ENCODE results near the gene TNRC6C.
"Not testable (repeated sequence)": the region's sequence is repeated elsewhere in the genome, so short reads cannot be mapped to it uniquely, and the experiment has no call there.

Gene TNRC6C

DNA sequence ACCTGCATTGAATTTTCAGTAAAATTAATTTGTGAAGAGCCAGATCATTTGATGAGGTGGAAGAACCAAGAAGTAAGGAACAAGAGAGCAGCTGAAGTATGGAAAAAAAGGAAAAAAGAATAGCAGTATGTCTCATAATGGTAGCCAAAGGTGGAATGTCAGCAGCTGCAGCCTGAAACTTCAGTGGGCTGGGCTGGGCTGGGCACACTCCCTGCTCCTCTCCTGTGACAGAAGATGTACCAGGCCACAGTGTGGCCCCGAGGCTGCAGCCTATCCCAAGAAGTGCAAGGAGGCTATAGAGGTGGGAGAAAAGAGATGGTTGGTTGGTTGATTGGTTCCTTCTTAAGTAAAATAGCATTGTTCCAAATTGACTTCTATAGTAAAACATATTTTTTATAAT is 84.5 kb downstream of the TNRC6C start:
- no peak for DNase-seq (ENCODE audit: low read depth)

DNA sequence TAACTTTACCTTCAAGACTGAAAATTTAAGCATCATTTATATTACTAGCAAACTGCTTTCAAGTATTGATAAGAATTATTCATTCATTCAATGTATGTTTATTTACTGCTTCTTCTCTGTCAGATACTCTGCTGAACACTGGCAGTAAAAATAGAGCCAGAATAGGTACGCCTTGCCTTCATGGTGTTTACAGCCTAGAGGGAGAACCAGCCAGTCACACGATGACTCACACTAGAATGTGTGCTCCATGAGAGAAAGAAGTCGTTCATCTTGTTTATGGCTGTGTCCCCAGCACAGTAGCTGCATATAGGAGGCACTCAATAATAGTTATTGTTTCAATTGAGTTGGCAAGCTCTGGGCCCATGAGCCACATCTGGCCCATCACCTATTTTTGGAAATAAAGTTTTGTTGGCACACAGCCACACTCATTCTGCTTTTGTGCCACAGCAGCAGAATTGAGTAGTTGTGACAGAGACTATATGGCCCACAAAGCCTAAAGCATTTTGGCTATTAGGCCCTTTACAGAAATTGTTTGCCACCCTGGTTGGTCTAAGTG is 85.9 kb downstream of the TNRC6C start:
- peak; percentile 27 for DNase-seq (ENCODE audit: low read depth)

DNA sequence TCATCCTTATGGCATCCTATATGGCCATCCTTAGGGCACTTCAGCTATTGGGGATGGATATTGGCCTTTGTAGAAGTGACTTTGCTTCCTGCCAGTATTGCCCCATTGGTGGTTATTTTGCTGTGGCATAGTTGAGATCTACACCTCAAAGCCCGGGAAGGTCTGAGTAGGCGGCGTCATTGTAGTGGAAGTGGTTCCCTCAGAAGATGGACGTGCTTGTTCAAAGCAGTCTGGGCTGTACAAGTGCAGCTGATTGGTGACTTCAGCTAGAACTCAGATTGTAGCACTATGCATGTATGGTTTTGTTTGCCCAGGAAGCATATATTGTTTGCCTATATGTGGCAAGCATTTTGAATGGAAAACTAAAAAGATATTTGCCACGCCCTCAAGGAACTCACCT is 86.8 kb downstream of the TNRC6C start:
- no peak for DNase-seq (ENCODE audit: low read depth)

DNA sequence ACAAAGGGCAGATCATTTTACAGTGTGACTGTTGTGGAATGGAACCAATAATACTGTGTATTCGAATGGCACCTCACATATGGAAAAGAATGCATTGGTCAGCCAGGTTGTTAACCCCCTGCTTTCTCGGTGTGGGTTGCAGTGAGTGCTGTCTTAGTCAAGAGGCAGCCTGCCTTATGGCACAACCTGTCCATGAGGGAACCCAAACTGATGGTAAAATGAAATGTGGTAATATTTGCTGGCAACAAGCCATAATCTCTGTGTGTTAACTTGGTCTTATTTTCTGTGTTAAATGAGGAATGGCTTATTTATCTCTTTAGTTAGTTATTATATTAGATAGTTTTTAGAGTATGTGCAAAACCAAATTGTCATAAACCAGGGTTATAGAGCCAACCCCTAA is 88.4 kb downstream of the TNRC6C start:
- no peak for DNase-seq (ENCODE audit: low read depth)

DNA sequence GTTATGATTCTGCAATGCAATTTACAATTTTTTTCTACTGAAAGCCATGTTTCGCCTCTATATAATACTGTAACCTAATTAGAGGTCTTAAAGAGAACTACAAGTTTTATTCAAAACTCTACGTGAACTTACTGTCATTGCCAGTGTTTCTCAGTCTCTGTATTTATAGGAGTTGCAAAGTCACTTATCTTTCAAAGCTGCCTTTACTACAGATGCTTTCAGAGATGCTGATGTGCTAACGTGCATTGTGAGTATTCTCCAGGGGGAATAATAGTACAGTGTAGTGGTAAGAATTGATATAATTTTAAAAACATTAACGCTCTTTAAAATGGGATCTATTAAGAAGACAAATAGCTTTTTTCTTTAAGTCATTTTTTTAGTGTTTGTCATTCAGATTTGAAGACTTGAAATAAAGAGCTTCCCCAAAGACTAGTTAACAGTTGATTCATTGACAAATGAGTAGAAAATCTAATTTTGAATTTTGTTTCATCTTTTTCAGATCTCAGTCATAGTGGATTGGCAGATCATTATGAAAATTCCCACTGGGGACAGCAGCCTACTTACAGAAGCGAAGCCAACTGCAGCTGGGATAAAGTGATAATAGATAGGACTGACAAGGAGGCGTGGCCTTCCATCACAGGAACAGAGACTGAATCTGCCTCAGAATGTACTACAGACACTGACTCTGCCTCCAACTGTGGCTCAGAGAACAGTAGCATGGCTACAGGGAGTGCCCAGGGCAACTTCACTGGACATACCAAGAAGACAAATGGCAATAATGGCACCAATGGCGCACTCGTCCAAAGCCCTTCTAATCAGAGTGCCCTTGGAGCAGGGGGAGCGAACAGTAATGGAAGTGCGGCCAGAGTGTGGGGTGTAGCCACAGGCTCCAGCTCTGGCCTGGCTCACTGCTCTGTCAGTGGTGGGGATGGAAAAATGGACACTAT is 90.1 kb downstream of the TNRC6C start:
- DNase-seq (ENCODE audit: low read depth) = no peak

DNA sequence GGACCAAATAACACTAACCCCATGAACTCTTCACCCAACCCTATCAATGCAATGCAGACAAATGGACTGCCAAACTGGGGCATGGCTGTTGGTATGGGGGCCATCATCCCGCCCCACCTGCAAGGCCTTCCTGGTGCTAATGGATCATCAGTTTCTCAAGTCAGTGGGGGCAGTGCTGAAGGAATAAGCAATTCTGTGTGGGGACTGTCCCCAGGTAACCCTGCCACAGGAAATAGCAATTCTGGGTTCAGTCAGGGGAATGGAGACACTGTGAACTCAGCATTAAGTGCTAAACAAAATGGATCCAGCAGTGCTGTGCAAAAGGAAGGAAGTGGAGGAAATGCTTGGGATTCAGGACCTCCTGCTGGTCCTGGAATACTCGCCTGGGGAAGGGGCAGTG is 91.1 kb downstream of the TNRC6C start:
- no peak for DNase-seq (ENCODE audit: low read depth)

DNA sequence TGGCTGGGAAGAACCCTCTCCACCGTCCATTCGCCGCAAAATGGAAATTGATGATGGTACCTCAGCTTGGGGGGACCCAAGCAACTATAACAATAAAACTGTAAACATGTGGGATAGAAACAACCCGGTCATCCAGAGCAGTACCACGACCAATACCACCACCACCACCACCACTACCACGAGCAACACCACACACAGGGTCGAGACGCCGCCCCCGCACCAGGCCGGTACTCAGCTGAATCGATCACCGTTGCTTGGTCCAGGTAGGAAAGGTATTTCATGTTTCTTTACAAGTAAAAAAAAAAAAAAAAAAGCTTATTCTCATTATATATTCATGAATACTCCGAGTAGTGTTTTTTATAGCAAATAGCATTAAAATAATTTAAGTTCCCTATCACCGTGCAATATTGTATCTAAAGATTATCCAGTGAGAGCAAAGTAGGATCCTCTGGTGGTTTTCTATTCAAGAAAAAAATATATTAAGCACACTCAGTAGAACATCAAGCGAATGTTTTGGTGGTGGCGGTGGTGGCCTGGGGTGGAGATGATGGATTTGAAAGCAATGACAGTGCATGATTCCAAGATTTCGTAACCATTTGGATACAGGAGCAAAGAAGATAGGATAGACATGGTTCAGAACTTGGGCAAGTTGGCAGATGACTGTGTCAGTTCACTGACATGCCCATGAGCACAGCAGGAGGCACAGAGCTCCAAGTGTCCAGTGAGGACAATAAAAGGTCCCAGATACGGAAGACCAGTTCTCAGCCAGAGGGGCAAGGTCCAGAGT is 92.9 kb downstream of the TNRC6C start:
- no peak for DNase-seq (ENCODE audit: low read depth)

DNA sequence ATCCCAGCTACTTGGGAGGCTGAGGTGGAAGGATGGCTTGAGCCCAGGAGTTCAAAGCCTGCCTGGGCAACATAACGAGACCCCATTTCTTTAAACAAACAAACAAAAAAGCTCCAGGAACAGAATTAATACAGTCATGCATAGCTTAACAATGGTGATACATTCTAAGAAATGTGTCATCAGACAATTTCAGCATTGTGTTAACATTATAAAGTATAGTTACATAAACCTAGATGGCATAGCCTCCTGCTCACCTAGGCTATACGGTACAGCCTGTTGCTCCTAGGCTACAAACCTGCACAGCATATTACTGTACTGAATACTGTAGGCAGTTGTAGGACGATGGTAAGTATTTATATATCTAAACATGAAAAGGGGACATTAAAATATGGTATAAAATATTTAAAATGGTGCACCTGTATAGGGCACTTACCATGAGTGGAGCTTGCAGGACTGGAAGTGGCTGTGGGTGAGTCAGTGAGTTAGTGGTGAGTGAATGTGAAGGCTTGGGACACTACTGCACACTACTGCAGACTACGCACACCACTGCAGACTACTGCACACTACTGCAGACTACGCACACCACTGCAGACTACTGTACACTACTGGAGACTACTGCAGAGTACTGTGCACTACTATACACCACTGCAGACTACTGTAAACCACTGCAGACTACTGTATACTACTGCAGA is 95.4 kb downstream of the TNRC6C start:
- no peak for DNase-seq (ENCODE audit: low read depth)

DNA sequence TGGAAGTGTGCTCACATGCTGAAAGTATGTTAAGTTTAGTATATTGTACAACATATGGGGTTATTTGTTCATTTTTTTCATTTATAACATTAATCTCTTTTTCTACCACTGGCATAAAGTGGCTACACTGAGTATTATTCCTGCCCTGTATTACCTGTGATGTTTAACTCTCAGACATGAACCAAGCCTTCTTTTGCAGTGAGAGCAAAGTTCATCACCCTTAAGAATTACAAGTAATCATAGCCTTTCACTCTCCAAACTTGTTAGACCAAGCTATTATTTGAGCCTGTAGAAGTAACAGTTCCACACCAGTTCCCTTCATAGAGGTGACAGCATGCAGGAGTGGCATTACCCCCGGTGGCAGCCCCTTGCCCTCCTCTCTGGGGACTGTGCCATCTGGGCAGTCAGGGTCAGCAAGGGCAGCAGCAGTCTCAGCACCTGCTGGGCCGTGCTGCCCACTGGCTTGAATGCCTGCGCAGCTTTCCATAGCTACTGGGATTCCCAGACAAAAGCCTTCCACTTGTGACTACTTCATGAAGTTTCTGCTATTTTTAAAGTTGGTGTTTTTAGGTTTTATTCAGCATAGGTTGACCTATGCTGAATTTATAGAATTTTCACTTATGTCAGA is 98.7 kb downstream of the TNRC6C start:
- no peak for DNase-seq (ENCODE audit: low read depth)

DNA sequence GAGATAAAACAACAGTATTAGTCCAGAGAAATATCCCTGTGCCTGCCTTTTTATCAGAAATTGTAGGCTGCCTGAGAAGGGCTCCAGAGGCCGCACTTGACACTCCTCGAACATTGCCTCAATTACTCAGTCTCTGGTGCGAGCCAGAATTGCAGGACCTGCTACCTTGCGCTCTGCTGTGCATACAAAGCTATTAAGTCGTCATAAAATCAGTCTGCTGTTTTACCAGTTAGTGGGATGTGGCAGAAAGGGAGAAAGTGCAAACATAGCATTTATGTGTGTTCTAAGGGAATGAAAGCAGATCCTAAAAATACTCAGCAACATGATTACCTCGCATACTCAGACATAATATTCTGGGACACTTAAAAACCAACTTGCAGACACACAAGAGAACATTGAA is 99.5 kb downstream of the TNRC6C start:
- no peak for DNase-seq (ENCODE audit: low read depth)

DNA sequence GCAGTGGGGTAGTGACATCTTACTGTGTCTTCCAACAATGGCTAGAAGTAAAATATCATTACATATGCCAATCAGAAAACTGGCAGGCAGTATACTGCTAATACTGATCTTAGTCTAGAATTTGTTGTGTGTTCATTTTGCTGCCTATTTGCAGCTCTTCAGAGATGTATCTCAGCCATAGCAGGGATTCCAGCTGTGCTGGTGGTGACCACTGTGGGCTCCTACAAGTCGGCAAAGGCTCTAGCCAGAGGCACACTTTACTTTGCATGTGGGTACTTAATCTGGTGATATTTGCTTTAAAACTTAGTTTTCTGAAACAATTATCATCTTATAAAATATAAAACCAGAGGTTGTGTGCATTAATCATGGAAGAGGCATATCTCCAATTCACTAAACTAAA is 100.1 kb downstream of the TNRC6C start:
- no peak for DNase-seq (ENCODE audit: low read depth)

DNA sequence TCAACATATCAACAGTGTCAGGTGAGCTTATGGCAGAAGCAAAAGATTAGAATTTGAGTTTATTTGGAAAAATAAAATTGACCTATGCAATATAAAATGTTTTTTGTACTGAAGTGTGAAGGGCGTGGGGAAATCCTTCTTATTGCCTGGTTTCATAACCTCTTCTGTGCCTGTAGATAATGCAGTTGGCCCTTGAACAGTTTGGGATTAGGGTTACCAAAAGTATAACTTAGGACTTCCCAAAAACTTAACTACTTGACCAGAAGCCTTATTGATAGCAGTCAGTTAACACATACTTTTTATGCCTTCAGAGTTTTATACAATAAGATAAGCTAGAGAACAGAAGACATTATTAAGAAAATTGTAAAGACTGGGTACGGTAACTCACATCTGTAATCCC is 104.1 kb downstream of the TNRC6C start:
- DNase-seq (ENCODE audit: low read depth) = no peak

DNA sequence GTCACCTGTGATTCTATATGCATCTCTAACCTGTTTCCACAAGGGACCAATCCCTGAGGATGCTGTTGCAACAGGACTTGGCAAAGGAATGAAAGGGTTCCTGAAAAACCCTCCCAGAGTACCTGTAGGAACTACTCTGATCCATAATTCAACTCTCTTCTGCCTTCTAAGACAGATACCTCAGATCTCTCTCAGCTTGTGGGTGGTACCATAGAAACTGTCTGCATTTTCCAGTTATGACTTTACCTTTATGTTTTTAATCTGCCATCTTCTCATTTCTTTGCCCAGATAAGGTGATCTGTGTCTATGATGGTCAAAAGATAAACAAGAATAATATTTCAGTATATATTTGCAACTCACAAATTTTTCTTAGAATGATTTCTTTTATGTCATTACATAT is 105.0 kb downstream of the TNRC6C start:
- no peak for DNase-seq (ENCODE audit: low read depth)

DNA sequence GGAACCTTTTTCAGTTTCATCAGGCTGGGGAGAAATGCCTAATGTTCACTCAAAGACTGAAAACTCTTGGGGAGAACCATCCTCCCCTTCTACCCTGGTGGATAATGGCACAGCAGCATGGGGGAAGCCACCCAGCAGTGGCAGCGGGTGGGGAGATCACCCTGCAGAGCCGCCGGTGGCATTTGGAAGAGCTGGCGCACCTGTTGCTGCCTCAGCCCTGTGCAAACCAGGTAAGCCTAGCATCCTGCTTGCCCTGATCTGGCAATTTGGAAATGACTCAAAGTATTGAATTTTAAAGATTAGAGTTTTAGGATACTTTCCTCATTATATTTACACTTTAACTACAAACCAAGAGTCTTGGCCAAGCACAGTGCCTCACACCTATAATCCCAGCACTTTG is 106.2 kb downstream of the TNRC6C start:
- no peak for DNase-seq (ENCODE audit: low read depth)

DNA sequence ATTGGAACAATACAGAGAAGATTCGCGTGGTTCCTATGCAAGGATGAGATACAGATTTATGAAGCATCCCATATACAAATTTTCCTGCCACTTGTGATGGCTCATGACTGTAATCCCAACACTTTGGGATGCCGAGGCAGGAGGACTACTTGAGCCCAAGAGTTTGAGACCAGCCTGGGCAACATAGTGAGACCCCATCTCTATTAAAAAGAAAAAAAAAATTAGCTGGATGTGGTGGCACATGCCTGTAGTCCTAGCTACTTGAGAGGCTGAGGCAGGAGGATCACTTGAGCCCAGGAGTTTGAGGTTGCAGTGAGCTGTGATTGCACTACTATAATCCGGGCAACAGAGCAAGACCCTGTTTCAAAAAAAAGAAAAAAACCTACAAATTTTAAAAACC is 108.5 kb downstream of the TNRC6C start:
- not testable (repeated sequence) for DNase-seq (ENCODE audit: low read depth)

DNA sequence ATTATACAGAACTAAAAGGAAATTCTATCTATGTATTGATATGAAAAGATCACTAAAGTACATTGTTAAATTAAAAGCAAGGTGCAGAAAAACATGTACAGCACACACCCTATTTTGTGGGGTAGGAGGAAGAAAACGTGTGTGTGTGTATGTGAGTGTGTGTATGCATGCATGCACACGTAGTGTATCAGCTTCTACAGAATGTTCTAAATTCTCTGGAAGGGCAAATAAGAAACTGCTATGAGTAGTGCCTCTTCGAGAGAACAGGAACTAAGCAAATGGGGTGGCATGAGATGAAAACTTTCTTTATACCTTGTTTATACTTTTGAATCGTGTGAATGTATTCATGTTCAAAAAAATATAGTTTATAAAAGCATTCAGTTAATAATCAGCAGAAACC is 111.2 kb downstream of the TNRC6C start:
- no peak for DNase-seq (ENCODE audit: low read depth)

DNA sequence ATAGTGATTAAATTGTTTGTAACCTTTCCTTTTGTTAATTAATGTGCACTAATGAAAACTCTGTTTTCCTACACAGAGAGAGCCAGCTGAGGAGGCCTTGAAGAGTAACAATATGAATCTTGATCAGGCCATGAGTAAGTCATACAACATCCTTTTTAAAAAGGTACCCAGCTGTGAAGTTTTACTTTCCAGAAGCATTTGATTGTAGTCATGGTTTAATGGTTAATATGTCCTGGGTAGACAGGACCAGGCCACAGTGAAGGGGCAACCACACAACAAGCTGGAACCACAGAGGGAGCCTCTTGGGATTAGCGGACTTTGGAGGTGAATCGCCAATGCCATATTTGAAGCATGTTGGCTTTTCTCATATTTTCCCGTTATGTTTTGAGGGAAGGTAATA is 114.5 kb downstream of the TNRC6C start:
- DNase-seq (ENCODE audit: low read depth) = no peak

DNA sequence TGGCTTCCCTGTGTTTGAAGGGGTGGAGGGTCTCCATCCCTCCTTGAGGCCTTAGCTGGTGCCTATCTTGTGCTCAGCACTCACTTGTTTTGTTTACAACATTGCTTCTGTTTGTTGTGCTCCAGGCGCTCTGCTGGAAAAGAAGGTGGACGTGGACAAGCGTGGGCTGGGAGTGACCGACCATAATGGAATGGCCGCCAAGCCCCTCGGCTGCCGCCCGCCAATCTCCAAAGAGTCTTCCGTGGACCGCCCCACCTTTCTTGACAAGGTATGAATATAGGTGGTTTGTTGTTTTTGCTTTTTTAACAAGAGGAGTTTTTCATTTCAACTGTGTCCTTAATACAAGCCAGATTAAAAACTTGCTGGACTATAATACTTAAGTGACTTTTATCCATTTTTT is 116.5 kb downstream of the TNRC6C start:
- no peak for DNase-seq (ENCODE audit: low read depth)

DNA sequence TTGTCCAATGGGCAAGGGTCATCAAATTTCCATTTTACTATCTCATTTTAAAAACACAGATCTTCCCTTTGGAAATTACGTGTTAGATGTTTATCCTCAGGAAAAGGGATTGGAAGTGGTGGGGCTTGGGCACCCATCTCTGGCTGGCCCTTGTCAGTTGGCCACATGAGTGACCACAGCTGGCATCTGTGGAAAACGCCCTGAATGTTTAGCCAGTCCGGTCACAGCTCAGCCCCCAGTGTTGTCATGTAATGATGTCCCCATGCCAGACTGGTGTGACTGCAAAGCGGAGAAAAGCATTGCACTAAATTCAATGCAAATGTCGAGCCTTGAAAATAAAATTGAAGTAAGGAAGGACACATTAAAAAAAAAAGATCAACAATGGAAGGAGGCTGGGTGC is 117.0 kb downstream of the TNRC6C start:
- DNase-seq (ENCODE audit: low read depth) = no peak

DNA sequence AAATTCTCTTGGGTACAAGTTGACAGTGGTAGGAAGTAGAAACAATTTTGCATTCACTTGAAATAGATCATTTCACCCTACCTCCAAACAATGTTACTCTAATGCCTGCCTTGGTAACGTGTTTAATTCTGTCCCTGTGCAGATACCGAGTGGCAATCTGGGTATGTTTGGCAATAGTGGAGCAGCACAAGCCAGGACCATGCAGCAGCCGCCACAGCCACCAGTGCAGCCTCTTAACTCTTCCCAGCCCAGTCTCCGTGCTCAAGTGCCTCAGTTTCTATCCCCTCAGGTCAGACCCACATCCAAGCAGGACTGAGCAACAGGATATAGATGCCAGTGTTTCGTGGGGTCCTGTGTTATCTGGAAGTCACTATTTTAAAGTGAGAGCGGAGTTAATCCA is 120.8 kb downstream of the TNRC6C start:
- no peak for DNase-seq (ENCODE audit: low read depth)

DNA sequence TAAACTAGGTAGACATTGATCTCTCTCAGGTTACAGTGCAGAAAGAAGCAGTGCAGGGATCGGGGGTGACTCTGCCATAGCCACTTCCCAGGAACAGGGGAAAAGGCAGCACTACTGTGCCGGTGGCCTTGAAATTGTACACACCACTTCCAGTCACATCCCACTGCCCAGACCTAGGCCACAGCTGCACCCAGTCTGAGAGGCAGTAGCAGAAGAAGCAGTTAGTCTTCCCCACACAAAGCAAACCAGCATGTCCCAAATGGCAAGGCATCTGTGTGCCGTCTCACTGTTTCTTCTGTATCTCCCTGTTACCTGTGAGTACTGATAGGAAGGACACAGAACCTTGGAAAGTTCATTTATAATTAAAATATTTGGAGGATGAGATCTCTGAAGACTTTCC is 123.0 kb downstream of the TNRC6C start:
- no peak for DNase-seq (ENCODE audit: low read depth)

DNA sequence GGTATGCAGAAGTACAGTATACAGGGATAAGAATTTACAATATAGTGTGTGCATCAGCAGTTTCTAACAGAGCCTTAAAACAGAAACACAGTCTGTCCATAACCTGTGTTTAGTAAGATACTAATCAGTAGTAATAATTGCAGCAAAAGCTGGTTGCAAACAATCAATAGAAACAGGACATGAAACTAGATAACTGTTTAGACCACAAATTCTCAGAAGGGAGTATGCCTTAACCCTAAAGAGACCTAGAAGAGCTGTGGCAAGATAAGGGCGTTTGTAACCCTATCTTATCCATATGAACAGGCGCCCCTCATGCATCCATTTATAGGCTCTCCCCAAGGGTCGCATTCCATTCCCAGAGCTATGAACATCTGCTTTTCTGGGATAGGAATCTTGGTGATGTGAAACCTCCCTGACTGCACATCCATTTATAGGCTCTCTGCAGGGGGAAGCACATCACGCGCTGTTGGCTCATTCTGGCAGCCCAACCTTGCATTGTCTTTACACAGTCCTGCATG is 123.9 kb downstream of the TNRC6C start:
- not testable (repeated sequence) for DNase-seq (ENCODE audit: low read depth)
